Subcutaneous abdominal adipose tissue (tissue), 5 donors: ENCODE measurements around the gene ANKRD52.
A peak's percentile ranks its signal among the peaks of the same experiment; 100 is the strongest.

ENCODE experiments used
- H3K27ac ChIP-seq: one replicate; pipeline ENCODE4 v1.7.0; 2013; ENCODE audit warnings: low read depth, mild to moderate bottlenecking, inconsistent platforms, low read length, moderate library complexity
- H3K27me3 ChIP-seq, 5 donors: one replicate each; pipeline ENCODE4 v1.7.0; 2013; ENCODE audit warnings: low read length in 5 of 5, inconsistent platforms in 1 of 5; ENCODE audit not compliant: control insufficient read depth in 5 of 5, insufficient read depth in 4 of 5
- H3K36me3 ChIP-seq, 5 donors: one replicate each; pipeline ENCODE4 v1.7.0; 2013; ENCODE audit warnings: low read length in 5 of 5; ENCODE audit not compliant: control insufficient read depth in 5 of 5, insufficient read depth in 5 of 5
- H3K4me1 ChIP-seq, 5 donors: one replicate each; pipeline ENCODE4 v1.7.0; 2013; ENCODE audit warnings: low read length in 5 of 5, mild to moderate bottlenecking in 3 of 5, moderate library complexity in 1 of 5; ENCODE audit not compliant: control insufficient read depth in 5 of 5, insufficient read depth in 5 of 5
- H3K4me3 ChIP-seq, 5 donors: one replicate each; pipeline ENCODE4 v1.7.0; 2013; ENCODE audit warnings: low read length in 5 of 5, low read depth in 1 of 5
- H3K9ac ChIP-seq, 5 donors: one replicate each; pipeline ENCODE4 v1.7.0; 2013; ENCODE audit warnings: low read length in 5 of 5, mild to moderate bottlenecking in 4 of 5, moderate library complexity in 3 of 5
- H3K9me3 ChIP-seq, 5 donors: one replicate each; pipeline ENCODE4 v1.7.0; 2013; ENCODE audit warnings: low read length in 5 of 5; ENCODE audit not compliant: control insufficient read depth in 5 of 5
- donor health status: healthy.
- donor health status: healthy.
- donor health status: healthy.
- donor health status: healthy.
- donor health status: healthy.

Gene ANKRD52

DNA sequence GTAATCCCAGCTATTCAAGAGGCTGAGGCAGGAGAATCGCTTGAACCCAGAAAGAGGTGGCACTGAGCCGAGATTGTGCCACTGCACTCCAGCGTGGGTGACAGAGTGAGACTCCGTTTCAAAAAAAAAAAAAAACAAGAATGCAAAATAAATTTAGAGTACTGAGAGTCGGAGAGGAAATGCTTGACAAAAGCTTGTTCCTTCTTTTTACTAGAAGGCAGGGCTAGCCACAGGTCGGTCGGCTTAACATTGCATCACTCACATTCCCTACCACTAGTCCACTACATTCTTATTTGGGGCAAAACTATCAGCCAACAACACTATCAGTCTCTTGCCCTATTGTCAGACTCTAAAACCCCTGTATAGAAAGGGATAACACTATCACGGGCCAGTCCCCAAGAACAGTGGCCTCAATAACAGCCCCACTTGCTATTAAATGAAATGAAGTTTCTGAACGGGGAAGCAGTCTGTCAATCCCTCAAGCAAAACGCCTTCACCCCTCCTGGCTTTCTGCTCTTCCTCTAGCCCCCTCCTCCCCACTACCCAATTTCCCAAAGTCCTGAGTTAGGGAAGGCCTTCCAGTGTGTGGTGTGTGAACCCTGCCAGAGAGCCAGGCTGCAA lies 37.5 kb downstream of the ANKRD52 start:
- Histone ChIP-seq H3K4me3 (peak overlapping the region; percentile 76 to 93 (median 88)), H3K4me1 (peaks cover 8 to 54% (median 44%) of the 10 kb centered on the region in 5 donors), H3K27me3 (no peaks in the 10 kb centered on the region), H3K27ac (peak overlapping the region; percentile 99), H3K36me3 (peaks cover 0 to 14% (median 9%) of the 10 kb centered on the region in 5 donors), H3K9ac (peak overlapping the region; percentile 85 to 95 (median 92)), H3K9me3 (no peaks in the 10 kb centered on the region)

DNA sequence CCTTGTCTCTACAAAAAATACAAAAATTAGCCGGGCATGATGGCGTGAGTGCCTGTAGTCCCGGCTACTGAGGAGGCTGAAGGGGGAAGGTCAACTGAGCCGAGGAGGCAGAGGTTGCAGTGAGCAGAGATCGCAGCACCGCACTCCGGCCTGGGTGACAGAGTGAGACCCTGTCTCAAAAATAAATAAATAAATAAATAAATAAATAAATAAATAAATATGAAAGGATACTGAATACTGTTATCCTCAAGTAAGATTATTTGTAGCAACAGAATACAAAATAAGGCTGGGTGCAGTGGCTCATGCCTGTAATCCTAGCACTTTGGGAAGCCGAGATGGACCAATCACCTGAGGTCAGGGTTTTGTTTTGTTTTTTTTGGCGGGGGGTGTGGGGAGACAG lies 38.3 kb downstream of the ANKRD52 start:
- Histone ChIP-seq H3K9ac (no peak overlapping the region), H3K9me3 (no peaks in the 10 kb centered on the region), H3K27me3 (no peaks in the 10 kb centered on the region), H3K36me3 (peaks cover 0 to 23% (median 15%) of the 10 kb centered on the region in 5 donors), H3K27ac (no peak overlapping the region), H3K4me1 (peaks cover 8 to 50% (median 41%) of the 10 kb centered on the region in 5 donors), H3K4me3 (no peak overlapping the region)

DNA sequence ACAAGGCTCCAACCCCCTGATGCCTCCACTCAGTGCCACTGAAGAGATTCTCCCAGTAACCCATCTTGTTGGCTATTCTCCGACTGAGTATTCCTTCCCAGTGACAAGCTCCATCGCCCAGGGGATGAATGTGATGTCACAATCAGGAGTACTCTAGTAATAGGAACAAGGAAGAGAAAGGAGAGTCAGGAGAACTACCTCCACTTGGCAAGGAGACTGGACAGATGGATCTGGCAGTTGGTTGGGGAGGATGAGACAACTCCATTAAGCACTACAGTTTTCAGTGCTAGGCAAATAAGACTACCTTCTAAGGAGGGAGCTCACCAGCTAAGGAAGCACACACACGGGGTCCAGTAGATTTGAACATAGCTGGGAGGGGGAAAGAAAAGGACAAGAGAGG lies 41.7 kb downstream of the ANKRD52 start:
- H3K27me3 ChIP-seq = no peaks in the 10 kb centered on the region
- H3K9me3 ChIP-seq = no peaks in the 10 kb centered on the region
- H3K9ac ChIP-seq = no peak overlapping the region
- no peak overlapping the region for H3K4me3 ChIP-seq
- peaks cover 14 to 55% (median 43%) of the 10 kb centered on the region in 5 donors for H3K36me3 ChIP-seq
- peaks cover 0 to 23% (median 18%) of the 10 kb centered on the region in 5 donors for H3K4me1 ChIP-seq
- H3K27ac ChIP-seq = no peak overlapping the region

DNA sequence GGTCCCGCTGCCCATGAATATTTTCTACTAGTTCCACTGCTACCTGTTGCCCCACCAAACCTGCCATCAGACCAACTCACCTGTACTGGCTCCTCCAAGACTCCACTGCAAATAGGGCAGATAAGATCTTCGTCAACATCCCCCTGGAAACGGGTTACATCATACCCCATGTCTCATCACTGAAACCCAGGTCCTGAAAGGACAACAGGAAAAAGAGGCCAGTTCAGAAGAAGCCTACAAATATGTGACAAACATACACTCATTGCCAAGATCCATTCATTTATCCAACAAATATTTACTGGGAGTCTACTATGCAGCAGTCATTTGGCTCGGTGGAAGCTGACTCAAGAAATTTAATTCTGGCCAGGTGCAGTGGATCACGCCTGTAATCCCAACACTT lies 44.3 kb downstream of the ANKRD52 start:
- peaks cover 0 to 3% (median 0%) of the 10 kb centered on the region in 5 donors for H3K4me1 ChIP-seq
- no peaks in the 10 kb centered on the region for H3K27me3 ChIP-seq
- H3K27ac ChIP-seq = no peak overlapping the region
- peaks cover 19 to 77% (median 61%) of the 10 kb centered on the region in 5 donors for H3K36me3 ChIP-seq
- H3K4me3 ChIP-seq = no peak overlapping the region
- no peak overlapping the region for H3K9ac ChIP-seq
- no peaks in the 10 kb centered on the region for H3K9me3 ChIP-seq

DNA sequence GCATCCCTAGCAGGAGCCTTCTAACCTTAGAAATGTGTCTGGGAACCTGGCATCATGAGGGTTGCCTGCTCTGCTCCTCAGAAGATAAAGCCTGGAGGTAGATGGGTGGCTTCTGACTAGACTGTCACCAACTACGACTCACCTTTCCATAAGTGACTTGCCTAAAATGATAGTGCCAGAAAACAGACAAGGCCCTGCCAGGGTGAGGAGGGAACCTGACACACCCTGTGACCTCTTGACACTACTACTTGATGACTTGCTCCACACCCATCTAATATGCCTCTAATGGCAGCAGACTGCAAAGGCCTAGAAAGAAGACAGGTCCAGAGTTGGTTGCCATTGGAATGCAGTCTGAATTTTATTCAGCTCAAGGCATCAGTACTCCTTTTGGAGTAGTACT lies 45.8 kb downstream of the ANKRD52 start:
- Histone ChIP-seq H3K9ac (peak overlapping the region in 1 of 5 donors; percentile 28), H3K4me3 (no peak overlapping the region), H3K36me3 (peaks cover 24 to 83% (median 73%) of the 10 kb centered on the region in 5 donors), H3K4me1 (peaks cover 0 to 3% (median 0%) of the 10 kb centered on the region in 5 donors), H3K27me3 (no peaks in the 10 kb centered on the region), H3K9me3 (no peaks in the 10 kb centered on the region), H3K27ac (no peak overlapping the region)

DNA sequence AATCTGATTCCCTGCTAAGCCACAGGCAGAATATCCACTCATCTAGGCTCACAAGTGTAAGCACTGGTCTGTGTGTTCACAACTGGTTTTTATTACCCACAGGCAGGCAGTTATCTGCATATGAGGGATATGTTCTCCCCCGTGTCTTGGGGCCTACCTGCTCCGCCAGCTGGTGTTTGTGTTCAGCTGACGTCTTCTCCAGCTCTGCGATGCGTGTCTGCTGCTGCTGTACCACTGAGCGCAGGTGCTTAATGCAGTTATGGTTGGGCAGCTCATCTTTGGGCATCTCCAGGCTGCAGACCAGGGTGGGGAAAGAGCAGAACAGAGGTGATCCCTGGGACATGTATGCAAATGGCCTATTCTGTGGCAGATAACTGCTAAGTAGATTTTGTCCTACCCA lies 50.2 kb downstream of the ANKRD52 start:
- Histone ChIP-seq H3K27ac (no peak overlapping the region), H3K4me3 (no peak overlapping the region), H3K9me3 (no peaks in the 10 kb centered on the region), H3K9ac (no peak overlapping the region), H3K27me3 (no peaks in the 10 kb centered on the region), H3K36me3 (peaks cover 27 to 75% (median 61%) of the 10 kb centered on the region in 5 donors), H3K4me1 (peaks cover 0 to 20% (median 17%) of the 10 kb centered on the region in 5 donors)

DNA sequence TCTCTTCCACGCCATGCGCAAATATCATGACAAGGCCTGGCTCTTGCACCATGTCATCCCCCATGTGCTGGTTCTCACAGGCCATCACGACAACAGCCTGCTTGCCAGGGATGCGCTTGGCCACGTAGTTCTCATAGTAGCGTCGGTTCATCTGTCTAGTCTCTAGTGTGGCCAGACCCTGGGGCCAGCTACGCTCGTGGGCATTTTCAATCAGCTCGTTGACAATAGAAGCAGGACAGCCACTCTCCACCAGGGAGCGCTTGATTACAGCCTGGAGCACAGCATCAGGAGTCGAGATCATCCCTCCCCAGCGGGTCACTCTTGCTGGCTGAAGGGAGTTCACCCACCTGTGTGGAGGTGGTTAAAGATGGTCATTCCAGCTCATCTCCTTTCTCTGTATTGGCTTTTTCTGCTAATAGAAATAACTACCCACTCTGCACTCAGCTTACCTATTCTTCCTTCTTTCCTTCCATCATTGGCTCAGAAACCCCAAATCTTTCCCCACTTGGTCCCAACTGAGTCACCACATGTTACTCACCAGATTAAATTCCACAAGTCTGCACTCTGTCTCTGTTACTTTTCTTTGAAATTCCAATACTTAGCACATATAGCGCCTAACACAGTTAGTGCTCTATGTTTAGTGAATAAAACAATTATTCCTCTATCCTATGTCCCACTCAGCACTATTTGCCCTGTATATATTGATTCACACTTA lies 51.6 kb downstream of the ANKRD52 start:
- Histone ChIP-seq H3K4me1 (peaks cover 0 to 27% (median 24%) of the 10 kb centered on the region in 5 donors), H3K27me3 (no peaks in the 10 kb centered on the region), H3K9me3 (no peaks in the 10 kb centered on the region), H3K4me3 (no peak overlapping the region), H3K36me3 (peaks cover 17 to 62% (median 49%) of the 10 kb centered on the region in 5 donors), H3K9ac (peak overlapping the region in 1 of 5 donors; percentile 17), H3K27ac (peak overlapping the region; percentile 49)

DNA sequence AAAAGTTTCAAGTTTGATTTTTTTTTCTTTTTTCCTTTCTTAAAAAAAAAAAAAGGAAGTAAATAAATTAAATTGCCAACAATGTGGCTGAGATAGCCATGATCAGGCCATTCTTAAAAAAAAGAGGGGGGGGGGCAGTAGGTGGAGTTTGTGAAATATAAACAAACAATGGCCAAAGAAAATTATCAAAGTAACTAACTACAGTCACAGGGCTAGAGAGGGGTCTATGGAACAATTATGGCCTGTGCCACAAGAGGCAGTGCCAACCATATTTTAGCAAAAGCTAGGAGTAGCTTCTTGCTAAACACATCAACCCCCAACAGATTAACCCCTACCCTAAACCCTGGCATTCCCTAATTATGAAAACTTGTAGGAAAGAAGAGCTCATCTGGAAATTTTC lies 52.7 kb downstream of the ANKRD52 start:
- Histone ChIP-seq H3K36me3 (peaks cover 14 to 52% (median 41%) of the 10 kb centered on the region in 5 donors), H3K4me3 (no peak overlapping the region), H3K4me1 (peaks cover 0 to 27% (median 24%) of the 10 kb centered on the region in 5 donors), H3K27me3 (no peaks in the 10 kb centered on the region), H3K9ac (peak overlapping the region in 3 of 5 donors; percentile 19 to 35 (median 26)), H3K9me3 (no peaks in the 10 kb centered on the region), H3K27ac (peak overlapping the region; percentile 57)

DNA sequence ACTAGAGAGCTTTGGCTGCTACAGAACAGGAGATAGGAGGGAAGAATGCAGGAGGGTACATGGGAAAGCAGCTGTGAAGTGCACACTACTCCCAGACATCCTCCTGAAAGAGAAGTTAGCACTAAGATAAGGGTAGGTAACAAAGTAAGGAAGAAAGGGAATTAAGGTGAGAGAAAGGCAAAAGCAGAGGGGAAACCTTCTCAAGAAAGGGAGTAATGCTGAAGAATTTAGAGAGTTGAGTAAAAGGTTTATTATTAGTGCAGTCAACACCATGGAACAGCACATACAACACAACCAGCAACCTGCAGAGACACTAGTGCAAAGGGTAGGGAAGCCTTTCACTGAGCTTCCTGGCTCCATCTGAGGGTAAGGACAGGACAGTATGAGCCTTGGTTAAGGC lies 53.9 kb downstream of the ANKRD52 start:
- H3K27ac ChIP-seq = peak overlapping the region; percentile 25
- H3K27me3 ChIP-seq = no peaks in the 10 kb centered on the region
- H3K4me1 ChIP-seq = peaks cover 0 to 27% (median 24%) of the 10 kb centered on the region in 5 donors
- H3K9me3 ChIP-seq = no peaks in the 10 kb centered on the region
- peaks cover 12 to 42% (median 33%) of the 10 kb centered on the region in 5 donors for H3K36me3 ChIP-seq
- no peak overlapping the region for H3K4me3 ChIP-seq
- H3K9ac ChIP-seq = peak overlapping the region in 1 of 5 donors; percentile 6

DNA sequence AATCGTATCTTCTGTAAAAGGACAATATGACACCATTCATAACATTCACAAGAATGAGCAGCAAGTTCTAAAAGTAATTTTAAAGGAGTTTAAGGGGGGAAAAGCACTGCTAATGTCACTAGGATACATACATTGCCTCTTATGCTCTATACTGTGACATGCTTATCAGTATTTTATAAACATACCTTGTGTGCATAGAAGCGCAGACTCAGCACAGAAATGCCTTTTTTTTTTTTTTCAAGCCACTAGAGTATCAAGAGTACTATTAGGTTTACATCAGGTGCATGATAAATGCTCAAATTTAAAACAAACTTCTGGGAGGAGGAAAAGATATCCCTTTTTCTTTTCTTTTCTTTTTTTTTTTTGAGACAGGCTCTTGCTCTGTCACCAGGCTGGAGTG lies 55.3 kb downstream of the ANKRD52 start:
- Histone ChIP-seq H3K27ac (no peak overlapping the region), H3K4me3 (no peak overlapping the region), H3K9me3 (no peaks in the 10 kb centered on the region), H3K9ac (no peak overlapping the region), H3K4me1 (peaks cover 0 to 32% (median 27%) of the 10 kb centered on the region in 5 donors), H3K36me3 (peaks cover 11 to 33% (median 27%) of the 10 kb centered on the region in 5 donors), H3K27me3 (no peaks in the 10 kb centered on the region)
